ENCODE data around the gene NKTR. TPM values are rescaled to one million over a fixed set of nuclear protein-coding genes. Genes with fewer than 3 reads are reported as not detected.

NKTR gene
- total and polyA plus RNA-seq, 9 of the 15 experiments (the other 6 are each of a cell fraction or from before 2014, with no cell fraction given): 19.7 to 123 (median 92.6) TPM

GRCh38 chr3:42600958-42601675 lies 631 bp downstream of the NKTR start (continued):
- TF ChIP-seq REST (IDR thresholded peaks at IDR 0.05; ENCODE audit: borderline replicate concordance) (no peak), REST (CRISPR knock-in tag; IDR thresholded peaks at IDR 0.05; ENCODE audit: low read depth) (no peak), GATAD2B (IDR thresholded peaks at IDR 0.05; ENCODE audit: borderline replicate concordance) (no peak), HNRNPH1 (optimal IDR thresholded peaks at IDR 0.05; ENCODE audit: low read depth, low read length) (no peak), ZNF12 (CRISPR knock-in tag; IDR thresholded peaks at IDR 0.05) (no peak), BDP1 (IDR thresholded peaks at IDR 0.05; ENCODE audit: insufficient read depth, insufficient read length) (no peak), KAT8 (IDR thresholded peaks at IDR 0.05; ENCODE audit: low read depth) (no peak), LARP7 (IDR thresholded peaks at IDR 0.05) (no peak), ZNF589 (CRISPR knock-in tag; IDR thresholded peaks at IDR 0.05; ENCODE audit: low read depth) (no peak), MCM5 (IDR thresholded peaks at IDR 0.05; ENCODE audit: low read depth) (no peak), RUNX1 (IDR thresholded peaks at IDR 0.05; ENCODE audit: low read depth) (no peak), FOXA1 (IDR thresholded peaks at IDR 0.05; ENCODE audit: borderline replicate concordance) (no peak), CREB3L1 (IDR thresholded peaks at IDR 0.05; ENCODE audit: borderline replicate concordance, low read depth) (no peak), MAFG (tag; conservative IDR thresholded peaks at IDR 0.05) (no peak), ZZZ3 (IDR thresholded peaks at IDR 0.05) (no peak), SP1 (CRISPR knock-in tag; IDR thresholded peaks at IDR 0.05) (no peak), SUPT5H (IDR thresholded peaks at IDR 0.05) (peak; percentile 42; the same call in 1 of the 2 replicates), COPS2 (conservative IDR thresholded peaks at IDR 0.05) (no peak), ZC3H8 (IDR thresholded peaks at IDR 0.05) (0 out of 2 replicates have a peak, but pooled peaks have one; percentile 35), RNF219 (CRISPR knock-in tag; IDR thresholded peaks at IDR 0.05) (no peak)

Measured in K562 (cell line).